GM18907 (cell line): Measurements from ENCODE around the gene SPAG9.
A peak's percentile ranks its signal among the peaks of the same experiment; 100 is the strongest.
"Not testable (repeated sequence)": the region's sequence is repeated elsewhere in the genome, so short reads cannot be mapped to it uniquely, and the experiment has no call there.

Experiments
- ATAC-seq: cut with Tn5 transposase; IDR thresholded peaks from one replicate; pipeline ENCODE4 v1.9.1; 2021; ENCODE audit warnings: mild to moderate bottlenecking, moderate library complexity; ENCODE audit not compliant: unreplicated experiment

The SPAG9 gene

GRCh38 chr17:51097708-51098446, 22.8 kb downstream of the SPAG9 start:
- ATAC-seq, result no peak

DNA sequence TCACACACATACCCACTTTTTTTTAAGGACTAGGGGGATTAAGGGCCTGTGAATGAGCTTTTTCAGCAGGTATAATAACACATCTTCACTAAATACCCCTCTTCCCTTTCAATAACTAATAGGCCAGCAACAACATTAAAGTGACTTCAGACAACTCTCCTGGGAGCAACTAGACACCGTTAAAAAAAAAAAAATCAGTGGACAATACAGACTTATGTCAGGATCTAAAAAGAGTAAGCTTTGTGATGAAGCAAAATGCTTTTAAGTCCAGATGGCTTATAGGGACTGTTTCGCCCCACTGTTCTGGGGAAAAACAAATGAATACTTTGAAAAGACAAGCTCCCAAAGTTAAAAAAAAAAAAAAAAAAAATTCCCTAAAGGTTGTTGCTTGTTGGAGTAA, 29.0 kb downstream of the SPAG9 start:
- ATAC-seq, result no peak

DNA sequence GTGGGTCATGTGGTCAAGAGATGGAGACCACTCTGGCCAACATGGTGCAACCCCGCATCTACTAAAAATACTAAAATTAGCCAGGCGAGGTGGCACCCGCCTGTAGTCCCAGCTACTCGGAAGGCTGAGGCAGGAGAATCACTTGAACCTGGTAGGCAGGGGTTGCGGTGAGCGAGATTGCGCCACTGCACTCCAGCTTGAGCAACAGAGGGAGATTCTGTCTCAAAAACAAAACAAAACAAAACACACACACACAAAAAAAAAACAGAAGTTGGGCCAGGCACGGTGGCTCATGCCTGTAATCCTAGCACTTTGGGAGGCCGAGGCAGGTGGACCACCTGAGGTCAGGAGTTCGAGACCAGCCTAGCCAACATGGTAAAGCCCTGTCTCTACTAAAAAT, 31.8 kb downstream of the SPAG9 start:
- ATAC-seq, result not testable (repeated sequence)

DNA sequence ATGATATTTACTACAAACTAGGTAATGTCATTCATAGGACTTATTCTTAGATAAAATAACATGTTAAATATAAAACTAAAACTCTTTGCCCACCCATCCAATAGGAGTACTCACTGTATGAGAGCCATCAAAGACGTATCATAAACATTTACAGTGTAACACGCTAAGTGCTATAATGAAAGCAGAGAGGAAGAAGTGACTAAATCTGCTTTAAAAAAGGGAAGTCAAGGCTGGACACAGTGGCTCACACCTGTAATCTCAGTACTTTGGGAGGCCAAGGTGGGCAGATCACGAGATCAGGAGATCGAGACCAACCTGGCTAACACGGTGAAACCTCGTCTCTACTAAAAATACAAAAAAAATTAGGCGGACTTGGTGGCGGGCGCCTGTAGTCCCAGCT, 32.4 kb downstream of the SPAG9 start:
- ATAC-seq, result no peak

- no peak for ATAC-seq
These were observed 33.5 kb downstream of the SPAG9 start for GRCh38 chr17:51087072-51087757.

GRCh38 chr17:51085150-51085805, 35.4 kb downstream of the SPAG9 start:
- ATAC-seq, result no peak

DNA sequence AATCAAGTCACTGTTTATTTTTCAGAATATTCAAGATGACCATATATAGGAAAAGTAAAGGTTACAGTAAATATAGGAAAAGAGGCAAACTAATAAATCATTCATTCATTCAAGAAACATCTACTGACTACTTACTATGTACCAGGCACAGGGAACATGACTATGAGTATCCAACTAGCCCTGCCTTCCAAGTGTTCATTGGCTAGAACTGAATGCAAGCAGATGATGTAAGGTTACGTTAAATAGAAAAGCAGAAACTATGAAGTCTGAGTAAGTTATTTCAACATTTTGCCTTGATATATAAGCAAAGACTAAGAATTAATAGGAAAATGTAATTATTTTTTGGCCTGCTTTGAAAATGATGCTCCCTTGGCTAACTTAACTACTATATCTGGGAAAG, 36.7 kb downstream of the SPAG9 start:
- no peak for ATAC-seq

- not testable (repeated sequence) for ATAC-seq
These were observed 37.3 kb downstream of the SPAG9 start for GRCh38 chr17:51083364-51083763.

- no peak for ATAC-seq
These were observed 41.6 kb downstream of the SPAG9 start for GRCh38 chr17:51079049-51079448.

DNA sequence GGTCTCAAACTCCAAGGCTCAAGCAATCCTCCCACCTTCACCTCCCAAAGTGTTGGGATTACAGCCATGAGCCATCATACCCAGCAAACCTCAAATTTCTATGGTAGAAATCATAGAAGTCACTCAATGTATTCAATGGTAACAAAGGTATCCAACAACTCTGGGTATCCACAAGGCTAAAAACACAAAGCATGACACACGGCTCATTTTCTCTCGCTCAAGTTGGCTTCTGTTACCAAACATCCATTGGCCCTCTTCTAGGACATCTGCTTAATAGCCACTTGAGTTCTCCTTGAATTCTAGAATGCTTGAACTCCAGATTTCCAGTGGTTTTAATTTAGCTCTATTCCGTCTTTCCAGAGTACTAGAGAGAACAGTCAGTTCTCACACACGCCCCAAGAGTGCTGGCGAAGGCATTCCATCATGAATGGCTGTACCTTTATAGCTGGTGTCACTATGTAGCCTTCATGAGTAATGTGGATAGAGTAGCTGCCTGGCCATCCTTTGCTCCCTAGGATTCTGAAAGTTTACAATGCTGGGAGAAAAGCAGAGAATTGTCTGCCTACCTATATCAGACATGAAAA, 42.6 kb downstream of the SPAG9 start:
- ATAC-seq, result no peak

- no peak for ATAC-seq
These were observed 43.8 kb downstream of the SPAG9 start for GRCh38 chr17:51076821-51077220.

DNA sequence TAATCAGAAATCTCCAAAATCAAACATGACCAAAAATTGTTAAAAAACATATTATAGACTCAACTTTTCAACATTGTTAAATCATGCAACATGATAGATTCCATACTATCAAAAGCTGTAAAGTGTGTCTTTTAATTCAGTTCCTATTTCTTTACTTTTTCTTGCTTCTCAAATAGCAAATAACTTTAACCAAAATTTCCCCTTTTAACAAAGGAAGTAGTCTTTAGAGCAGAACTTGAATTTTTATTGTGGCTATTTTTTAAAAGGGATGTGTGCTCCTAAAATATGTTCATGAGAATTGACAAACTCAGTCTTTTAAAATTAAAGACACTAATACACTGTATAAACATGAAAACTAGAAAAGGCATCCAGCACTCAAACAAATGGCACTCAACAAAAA, 49.1 kb downstream of the SPAG9 start:
- no peak for ATAC-seq

DNA sequence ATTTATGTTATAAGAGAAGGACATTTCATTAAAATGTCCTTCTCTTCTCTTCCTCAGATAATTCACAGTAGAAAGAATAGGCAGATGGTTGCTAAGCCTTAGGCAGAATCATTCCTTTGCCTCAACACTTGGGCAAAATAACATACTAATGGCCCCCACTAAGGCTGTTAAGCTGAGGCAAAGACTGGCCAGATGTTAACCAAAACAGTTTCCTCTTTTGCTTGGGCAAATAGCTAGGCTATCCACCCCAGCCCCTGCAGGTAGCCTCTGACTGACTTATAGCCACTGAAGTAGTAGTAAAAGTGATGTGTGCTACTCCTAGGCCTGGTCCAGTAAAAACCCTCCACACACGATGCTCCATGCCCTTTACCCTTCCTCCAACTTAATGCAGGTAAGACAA, 55.2 kb downstream of the SPAG9 start:
- ATAC-seq, result no peak

DNA sequence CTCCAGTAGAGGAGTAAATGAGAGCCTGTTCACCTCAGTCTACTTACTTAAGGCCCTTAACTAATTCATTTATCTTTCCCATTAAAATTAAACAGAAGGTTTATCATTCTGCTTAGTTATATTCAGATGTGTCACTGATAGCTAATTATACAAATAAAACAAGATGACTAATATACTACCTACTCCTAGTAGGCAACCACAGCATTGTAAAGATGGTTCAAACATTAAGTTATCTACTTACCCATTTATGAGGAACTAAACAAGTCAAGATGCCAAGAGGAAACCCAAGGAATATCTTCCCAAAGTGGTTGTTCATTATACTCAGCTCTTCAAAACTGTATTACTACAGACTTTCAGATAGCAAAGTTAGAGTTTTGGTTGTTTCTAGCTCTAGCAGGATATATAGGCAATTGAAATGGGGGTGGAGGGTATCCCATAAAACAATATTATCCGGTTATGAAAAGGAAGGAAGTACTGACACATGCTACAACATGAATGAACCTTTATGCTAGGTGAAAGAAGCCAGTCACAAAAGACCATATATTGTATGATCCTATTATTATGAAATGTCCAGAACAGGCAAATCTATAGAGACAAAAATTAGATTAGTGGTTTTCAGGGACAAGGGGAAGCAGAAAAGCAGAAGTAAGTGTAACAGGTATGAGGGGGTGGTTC, 56.5 kb downstream of the SPAG9 start:
- no peak for ATAC-seq

DNA sequence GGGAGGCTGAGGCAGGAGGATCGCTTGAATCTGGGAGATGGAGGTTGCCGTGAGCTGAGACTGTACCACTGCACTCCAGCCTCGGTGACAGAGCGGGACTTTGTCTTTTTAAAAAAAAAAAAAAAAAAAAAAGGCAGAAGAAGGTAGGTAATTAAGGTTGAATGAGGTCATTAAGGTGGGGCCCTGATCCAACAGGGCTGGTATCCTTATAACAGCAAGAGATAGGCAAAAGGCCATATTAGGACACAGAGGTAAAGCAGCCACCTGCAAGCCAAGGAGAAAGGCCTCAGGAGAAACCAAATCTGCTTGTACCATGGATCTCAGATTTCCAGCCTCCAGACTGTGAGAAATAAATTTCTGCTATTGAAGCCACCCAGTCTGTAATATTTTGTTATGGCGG, 60.3 kb downstream of the SPAG9 start:
- no peak for ATAC-seq

DNA sequence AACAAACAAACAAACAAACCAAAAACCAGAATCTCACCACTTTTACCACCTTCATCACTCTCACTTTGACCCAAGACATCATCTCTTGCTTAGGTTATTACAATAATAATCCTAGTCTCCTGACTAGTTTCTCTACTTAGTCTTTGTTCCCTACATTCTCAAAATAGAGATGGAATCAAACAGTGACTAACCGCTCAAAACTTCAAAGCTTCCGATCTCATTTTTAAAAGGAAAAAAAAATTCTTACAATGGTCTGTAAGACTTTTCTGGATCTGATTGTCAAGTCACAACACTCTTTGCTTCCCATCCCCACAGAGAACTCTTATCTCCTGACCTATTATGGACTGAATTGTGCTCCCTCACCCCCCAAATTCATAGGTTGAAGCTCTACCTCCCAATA, 60.9 kb downstream of the SPAG9 start:
- no peak for ATAC-seq

DNA sequence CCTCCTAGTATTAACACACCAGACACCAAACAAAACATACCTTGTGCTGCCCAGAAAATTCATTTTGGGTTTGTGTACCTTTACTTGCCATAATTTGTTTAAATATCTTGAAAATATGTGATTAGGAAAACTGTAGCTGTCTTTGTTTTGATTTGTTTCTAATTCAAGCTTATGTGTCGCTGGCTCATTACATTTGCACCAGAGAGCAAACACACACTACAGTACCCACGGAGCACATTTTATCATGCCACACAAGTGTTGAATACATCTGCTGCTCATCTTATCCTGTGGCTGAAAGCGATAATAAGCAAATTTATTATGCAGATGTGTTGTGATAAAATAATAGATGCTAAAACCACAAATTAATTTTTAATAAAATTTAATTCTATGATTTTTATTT, 63.1 kb downstream of the SPAG9 start:
- ATAC-seq, result no peak

GRCh38 chr17:51056813-51057510, 63.7 kb downstream of the SPAG9 start:
- peak; percentile 54 for ATAC-seq

GRCh38 chr17:51054748-51055147, 65.9 kb downstream of the SPAG9 start:
- no peak for ATAC-seq

DNA sequence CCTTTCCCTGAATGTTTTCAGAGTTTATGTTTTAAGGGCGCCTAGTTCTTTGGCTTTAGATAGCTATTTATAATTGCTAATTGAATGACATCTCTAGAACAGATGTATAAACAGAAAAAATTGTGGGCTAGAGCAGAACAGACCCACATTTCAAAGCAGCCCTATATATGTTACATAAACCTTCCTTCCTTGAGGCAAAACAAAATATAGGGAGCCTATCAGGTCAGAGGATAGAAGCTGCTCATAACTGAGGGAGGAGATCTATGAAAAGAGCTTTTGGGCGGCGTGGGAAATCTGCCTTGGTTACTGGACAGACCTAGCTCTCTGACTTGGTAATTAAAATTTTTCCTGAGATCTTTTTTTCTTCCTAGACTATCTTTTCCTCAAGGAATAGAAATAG, 68.4 kb downstream of the SPAG9 start:
- no peak for ATAC-seq
